HFFc6 (cell line): Measurements from ENCODE around the gene CCNY. TPM values are rescaled to one million over a fixed set of nuclear protein-coding genes. Genes with fewer than 3 reads are reported as not detected.

Source experiments
- DNase-seq: peaks from one replicate; pipeline ENCODE4 v3.0.0-alpha.2; 2018
- H3K27ac Mint-ChIP-seq: 2 replicates; pipeline ENCODE4 v1.8.0; 2020; ENCODE audit warnings: mild to moderate bottlenecking, mixed read lengths
- H3K27me3 Mint-ChIP-seq: 2 replicates; pipeline ENCODE4 v1.8.0; 2021; ENCODE audit warnings: mild to moderate bottlenecking, moderate library complexity, mixed read lengths; ENCODE audit not compliant: insufficient read depth
- H3K36me3 Mint-ChIP-seq: 2 replicates; pipeline ENCODE4 v1.8.0; 2021; ENCODE audit warnings: low read depth, mixed read lengths
- H3K4me1 Mint-ChIP-seq: 2 replicates; pipeline ENCODE4 v1.8.0; 2020; ENCODE audit warnings: low read depth, mixed read lengths
- H3K4me3 Mint-ChIP-seq: 2 replicates; pipeline ENCODE4 v1.8.0; 2020; ENCODE audit warnings: mild to moderate bottlenecking, moderate library complexity, mixed read lengths
- H3K9me3 Mint-ChIP-seq: 2 replicates; pipeline ENCODE4 v1.8.0; 2020; ENCODE audit warnings: mild to moderate bottlenecking, mixed read lengths
- CTCF ChIP-seq: fragments of 200-600 bp; sonication (generic); IDR thresholded peaks from 2 replicates; pipeline ENCODE4 v1.5.0; 2021; ENCODE audit warnings: antibody characterized with exemption, mild to moderate bottlenecking
- total RNA-seq, 6 experiments: library from RNA; stranded (reverse); fragmentation: NEBNext Ultra II Directional; extraction: Animal tissue kit (Norgen Biotek cat#: 25700); gene quantifications; 2 replicates in 1 of 6; 3 replicates in 5 of 6; pipeline ENCODE4 v1.2.3, GENCODE V29; 2021

The CCNY gene
- total RNA-seq, 6 experiments from 2014 or later = 60.0 to 76.6 (median 69.9) TPM

DNA sequence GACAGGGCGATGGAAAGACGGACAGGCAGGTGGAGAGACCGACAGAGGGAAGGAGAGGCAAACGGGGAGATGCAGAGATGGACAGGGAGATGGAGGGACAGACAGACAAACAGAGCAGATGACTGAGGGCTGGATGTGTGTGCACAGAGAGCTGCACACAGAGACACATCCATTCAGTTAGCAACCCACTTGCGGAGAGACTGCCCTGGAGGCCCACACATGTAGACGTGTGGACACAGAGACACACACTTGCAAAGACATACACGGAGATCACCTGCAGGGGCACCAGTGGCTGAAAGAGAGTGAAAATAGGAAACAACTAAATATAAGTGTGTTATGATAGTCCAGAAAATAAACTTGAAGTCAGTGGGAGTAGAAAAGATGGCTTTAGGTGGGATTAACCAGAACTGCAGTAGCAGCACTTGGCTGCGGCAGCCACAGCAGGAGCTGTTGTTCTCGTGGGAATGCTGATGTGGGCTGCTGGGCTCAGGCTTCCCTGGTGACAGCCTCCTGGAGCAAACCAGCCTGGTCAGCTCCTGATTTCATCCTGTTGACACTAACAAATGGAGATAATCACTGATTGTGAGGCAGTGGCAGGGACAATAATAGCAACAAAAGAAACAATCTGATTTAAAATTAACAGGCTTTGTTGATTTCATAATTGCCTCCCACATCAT is 134.1 kb downstream of the CCNY start:
- Mint-ChIP-seq H3K9me3 (no peaks in the 10 kb centered on the region), H3K27ac (no peak overlapping the region), H3K4me3 (no peak overlapping the region), H3K27me3 (peaks cover 1% of the 10 kb centered on the region; the same call in 1 of the 2 replicates), H3K4me1 (peaks cover 17% of the 10 kb centered on the region; the same call in 1 of the 2 replicates), H3K36me3 (peaks cover 5% of the 10 kb centered on the region; the same call in 1 of the 2 replicates)
- no peak for DNase-seq
- no peak for TF ChIP-seq CTCF

- Mint-ChIP-seq H3K36me3 (peaks cover 5% of the 10 kb centered on the region; the same call in 1 of the 2 replicates), H3K4me3 (no peak overlapping the region), H3K4me1 (peaks cover 17% of the 10 kb centered on the region; the same call in 1 of the 2 replicates), H3K27ac (no peak overlapping the region), H3K27me3 (peaks cover 1% of the 10 kb centered on the region; the same call in 1 of the 2 replicates), H3K9me3 (no peaks in the 10 kb centered on the region)
- DNase-seq = no peak
- TF ChIP-seq CTCF = no peak
Observed at GRCh38 chr10:35470925-35471315, 134.6 kb downstream of the CCNY start.

DNA sequence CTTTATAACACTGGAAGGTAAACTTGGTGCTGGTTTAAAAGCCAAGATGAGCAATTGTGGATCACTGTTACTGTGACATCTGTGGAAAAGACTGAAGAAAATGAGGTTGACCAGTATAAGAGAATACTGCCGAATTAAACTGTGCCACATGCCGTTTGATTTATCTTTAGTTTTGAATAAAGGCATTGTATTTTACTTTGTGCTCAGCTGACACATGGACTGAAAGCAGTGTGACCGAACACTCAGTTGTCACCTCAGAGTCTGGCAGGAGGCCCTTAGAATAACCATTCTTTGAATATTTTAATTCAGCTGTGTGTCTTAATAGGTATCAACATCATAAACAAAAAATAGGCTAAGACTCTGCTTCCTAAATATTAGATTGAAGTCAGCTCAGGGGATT is 135.1 kb downstream of the CCNY start:
- Mint-ChIP-seq H3K27ac (no peak overlapping the region), H3K4me3 (no peak overlapping the region), H3K36me3 (peaks cover 5% of the 10 kb centered on the region; the same call in 1 of the 2 replicates), H3K27me3 (peaks cover 1% of the 10 kb centered on the region; the same call in 1 of the 2 replicates), H3K9me3 (no peaks in the 10 kb centered on the region), H3K4me1 (peaks cover 17% of the 10 kb centered on the region; the same call in 1 of the 2 replicates)
- no peak for DNase-seq
- TF ChIP-seq CTCF = no peak

DNA sequence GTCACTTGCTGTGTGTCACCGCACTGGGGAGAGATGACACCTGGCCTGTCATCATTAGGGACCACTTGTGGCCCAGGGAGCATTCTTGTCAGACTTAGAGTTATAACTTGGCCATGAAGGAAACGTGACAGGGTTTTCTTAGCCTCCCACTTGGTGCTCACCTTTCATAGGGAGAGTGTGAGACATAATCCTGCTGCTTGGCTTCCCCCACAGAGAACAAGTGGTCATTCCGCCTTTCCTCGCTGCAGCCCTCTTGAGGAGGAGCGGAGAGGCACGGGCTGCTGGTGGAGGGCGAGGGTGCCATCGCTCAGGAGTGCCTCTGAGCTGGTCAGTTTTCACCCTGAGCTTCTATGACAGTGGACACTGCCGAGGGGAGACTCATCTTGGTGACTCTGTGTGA is 143.8 kb downstream of the CCNY start:
- Mint-ChIP-seq H3K27me3 (no peaks in the 10 kb centered on the region), H3K9me3 (no peaks in the 10 kb centered on the region), H3K4me1 (0 out of 2 replicates have a peak, but pooled peaks cover 6% of the 10 kb centered on the region), H3K4me3 (no peak overlapping the region), H3K36me3 (0 out of 2 replicates have a peak, but pooled peaks cover 3% of the 10 kb centered on the region), H3K27ac (no peak overlapping the region)
- no peak for TF ChIP-seq CTCF
- no peak for DNase-seq

GRCh38 chr10:35481413-35481812 is 145.1 kb downstream of the CCNY start:
- no peak for TF ChIP-seq CTCF
- Mint-ChIP-seq H3K36me3 (peaks cover 9% of the 10 kb centered on the region; the same call in 1 of the 2 replicates), H3K9me3 (no peaks in the 10 kb centered on the region), H3K4me3 (no peak overlapping the region), H3K27me3 (no peaks in the 10 kb centered on the region), H3K4me1 (0 out of 2 replicates have a peak, but pooled peaks cover 6% of the 10 kb centered on the region), H3K27ac (no peak overlapping the region)
- DNase-seq = no peak
